Measurements from ENCODE around the gene ZNF148.

DNA sequence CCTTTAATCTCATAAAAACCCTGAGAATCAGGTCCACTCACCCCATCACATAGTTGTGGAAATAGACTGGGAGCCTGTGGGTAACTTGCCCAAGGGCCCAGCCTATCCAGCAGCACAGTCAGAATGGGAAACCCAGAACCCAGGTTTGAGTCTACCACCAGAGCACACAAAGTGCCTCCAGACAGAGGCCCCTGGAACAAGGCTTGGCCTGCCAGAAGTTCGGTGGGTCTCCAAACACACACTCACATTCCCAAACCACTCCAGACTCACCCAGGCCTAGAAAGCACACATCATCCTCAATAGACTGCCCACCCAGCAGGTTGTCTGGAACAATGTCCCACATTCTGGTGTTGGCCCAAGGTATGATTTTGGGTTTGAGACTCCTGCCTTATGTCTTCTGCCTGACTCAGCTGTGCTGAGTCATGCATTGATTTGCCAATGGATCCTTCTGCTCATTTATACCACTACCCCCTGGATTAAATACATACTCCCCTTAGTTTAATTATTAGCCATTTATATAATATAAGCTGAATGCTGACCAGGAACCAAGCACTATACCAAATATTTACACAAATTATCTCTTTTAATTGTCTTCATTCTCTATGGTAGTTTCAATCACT is 167.1 kb downstream of the ZNF148 start:
- TF ChIP-seq EP300 (IDR thresholded peaks at IDR 0.05) (no peak), POLR2A (IDR thresholded peaks at IDR 0.05) (no peak), POLR2AphosphoS5 (IDR thresholded peaks at IDR 0.05) (no peak)
- TF ChIP-seq, protein P1, sequence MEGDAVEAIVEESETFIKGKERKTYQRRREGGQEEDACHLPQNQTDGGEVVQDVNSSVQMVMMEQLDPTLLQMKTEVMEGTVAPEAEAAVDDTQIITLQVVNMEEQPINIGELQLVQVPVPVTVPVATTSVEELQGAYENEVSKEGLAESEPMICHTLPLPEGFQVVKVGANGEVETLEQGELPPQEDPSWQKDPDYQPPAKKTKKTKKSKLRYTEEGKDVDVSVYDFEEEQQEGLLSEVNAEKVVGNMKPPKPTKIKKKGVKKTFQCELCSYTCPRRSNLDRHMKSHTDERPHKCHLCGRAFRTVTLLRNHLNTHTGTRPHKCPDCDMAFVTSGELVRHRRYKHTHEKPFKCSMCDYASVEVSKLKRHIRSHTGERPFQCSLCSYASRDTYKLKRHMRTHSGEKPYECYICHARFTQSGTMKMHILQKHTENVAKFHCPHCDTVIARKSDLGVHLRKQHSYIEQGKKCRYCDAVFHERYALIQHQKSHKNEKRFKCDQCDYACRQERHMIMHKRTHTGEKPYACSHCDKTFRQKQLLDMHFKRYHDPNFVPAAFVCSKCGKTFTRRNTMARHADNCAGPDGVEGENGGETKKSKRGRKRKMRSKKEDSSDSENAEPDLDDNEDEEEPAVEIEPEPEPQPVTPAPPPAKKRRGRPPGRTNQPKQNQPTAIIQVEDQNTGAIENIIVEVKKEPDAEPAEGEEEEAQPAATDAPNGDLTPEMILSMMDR (IDR thresholded peaks at IDR 0.05), result no peak

Measured in stomach (tissue), 4 donors.